GM12878 (cell line): Measurements from ENCODE around the gene GABRB1.

Experiments used
- BHLHE40 ChIP-seq, 2 experiments: fragments of 450-650 bp in 1 of 2; IDR thresholded peaks; 2 replicates each; pipeline ENCODE4 v1.6.1; 2011 to 2017; ENCODE audit warnings: low read depth in 2 of 2, borderline replicate concordance in 1 of 2, improper control_type of control experiment in 1 of 2, low read length in 1 of 2, mild to moderate bottlenecking in 1 of 2
- BRCA1 ChIP-seq: IDR thresholded peaks from 2 replicates; pipeline ENCODE4 v1.6.1; 2011; ENCODE audit warnings: low read depth, low read length, improper control_type of control experiment
- NR2C2 ChIP-seq: IDR thresholded peaks from 2 replicates; pipeline ENCODE4 v1.6.1; 2011; ENCODE audit warnings: borderline replicate concordance, low read depth; ENCODE audit not compliant: control insufficient read depth, insufficient read length
- TBL1XR1 ChIP-seq: IDR thresholded peaks from 2 replicates; pipeline ENCODE4 v1.6.1; 2012; ENCODE audit warnings: low read depth, low read length, improper control_type of control experiment
- TF ChIP-seq, protein P1 (sequence below), 3 experiments: IDR thresholded peaks in 2 of 3; conservative IDR thresholded peaks in 1 of 3; 2 replicates each; pipeline ENCODE4 v1.5.1; 2011; ENCODE audit warnings: low read depth in 3 of 3, low read length in 3 of 3, mild to moderate bottlenecking in 3 of 3, control low read depth in 2 of 3, moderate library complexity in 2 of 3, inconsistent platforms in 1 of 3, mixed read lengths in 1 of 3; ENCODE audit not compliant: control insufficient read depth in 2 of 3, insufficient read depth in 1 of 3; ENCODE audit errors: extremely low read depth in 1 of 3

- TF ChIP-seq NR2C2, result no peak
- TF ChIP-seq BRCA1, result no peak
- TF ChIP-seq, protein P1, sequence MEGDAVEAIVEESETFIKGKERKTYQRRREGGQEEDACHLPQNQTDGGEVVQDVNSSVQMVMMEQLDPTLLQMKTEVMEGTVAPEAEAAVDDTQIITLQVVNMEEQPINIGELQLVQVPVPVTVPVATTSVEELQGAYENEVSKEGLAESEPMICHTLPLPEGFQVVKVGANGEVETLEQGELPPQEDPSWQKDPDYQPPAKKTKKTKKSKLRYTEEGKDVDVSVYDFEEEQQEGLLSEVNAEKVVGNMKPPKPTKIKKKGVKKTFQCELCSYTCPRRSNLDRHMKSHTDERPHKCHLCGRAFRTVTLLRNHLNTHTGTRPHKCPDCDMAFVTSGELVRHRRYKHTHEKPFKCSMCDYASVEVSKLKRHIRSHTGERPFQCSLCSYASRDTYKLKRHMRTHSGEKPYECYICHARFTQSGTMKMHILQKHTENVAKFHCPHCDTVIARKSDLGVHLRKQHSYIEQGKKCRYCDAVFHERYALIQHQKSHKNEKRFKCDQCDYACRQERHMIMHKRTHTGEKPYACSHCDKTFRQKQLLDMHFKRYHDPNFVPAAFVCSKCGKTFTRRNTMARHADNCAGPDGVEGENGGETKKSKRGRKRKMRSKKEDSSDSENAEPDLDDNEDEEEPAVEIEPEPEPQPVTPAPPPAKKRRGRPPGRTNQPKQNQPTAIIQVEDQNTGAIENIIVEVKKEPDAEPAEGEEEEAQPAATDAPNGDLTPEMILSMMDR (IDR thresholded peaks at IDR 0.05 in 2 of 3, conservative IDR thresholded peaks at IDR 0.05 in 1 of 3; ENCODE audit: control insufficient read depth in 2 of 3, extremely low read depth in 1 of 3, insufficient read depth in 1 of 3, low read depth in 3 of 3, low read length in 3 of 3), result no peak
- no peak for TF ChIP-seq BHLHE40 (IDR thresholded peaks at IDR 0.05; ENCODE audit: borderline replicate concordance in 1 of 2, low read depth in 2 of 2, low read length in 1 of 2)
- no peak for TF ChIP-seq TBL1XR1
Observed at GRCh38 chr4:47271291-47271690, 239.9 kb downstream of the GABRB1 start.
